Lung microvascular endothelial cell (primary cell): ENCODE measurements around the gene ZEB2. TPM values are rescaled to one million over a fixed set of nuclear protein-coding genes. Genes with fewer than 3 reads are reported as not detected.
A peak's percentile ranks its signal among the peaks of the same experiment; 100 is the strongest.

Experiments
- DNase-seq, 2 donors: peaks; one replicate each; pipeline versions ENCODE4 v3.0.0 to v3.0.0-alpha.2; 2010; ENCODE audit warnings: low read depth in 2 of 2
- total RNA-seq: library from RNA; depleted of rRNA; stranded (reverse); fragments of >200 nt; gene quantifications from 2 replicates; pipeline ENCODE4 v1.2.1, GENCODE V29; 2014

The ZEB2 gene
- total RNA-seq, 1 donor from 2014 or later: 0.60 TPM

DNA sequence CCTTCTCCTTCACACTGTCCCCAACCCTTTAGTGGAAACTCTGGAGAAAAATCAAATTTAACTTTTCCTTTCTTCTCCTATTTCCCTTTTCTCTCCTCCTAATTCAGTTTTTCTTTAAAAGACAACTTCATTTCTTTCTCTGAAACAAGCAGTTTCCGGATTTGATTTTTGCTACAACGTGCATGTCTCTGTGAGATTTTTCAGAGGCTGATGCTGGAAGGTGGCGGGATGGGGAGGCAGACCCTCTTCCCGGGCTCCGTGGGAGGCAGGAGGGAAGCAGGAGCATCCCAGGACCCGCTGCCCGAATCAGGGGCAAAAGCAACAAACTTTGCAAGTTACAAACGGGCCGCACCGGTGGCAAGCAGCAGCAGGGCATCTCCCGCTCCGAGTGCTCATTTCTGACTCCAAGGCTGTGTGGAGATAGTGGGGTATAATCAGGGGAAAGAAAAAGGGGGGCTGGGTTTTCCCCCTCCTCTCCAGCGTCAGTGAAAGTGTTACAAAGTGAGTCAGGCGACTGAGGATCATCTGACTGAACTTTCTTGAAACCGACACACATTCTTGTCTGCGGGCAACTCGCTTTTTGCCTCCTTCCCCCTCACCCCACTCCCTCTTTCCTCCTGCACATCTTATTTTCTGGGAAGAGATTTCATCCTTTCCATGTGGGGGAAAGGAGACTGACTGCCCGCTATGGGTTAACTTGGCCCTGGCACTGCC, 6.4 kb downstream of the ZEB2 start:
- DNase-seq: no peak

DNA sequence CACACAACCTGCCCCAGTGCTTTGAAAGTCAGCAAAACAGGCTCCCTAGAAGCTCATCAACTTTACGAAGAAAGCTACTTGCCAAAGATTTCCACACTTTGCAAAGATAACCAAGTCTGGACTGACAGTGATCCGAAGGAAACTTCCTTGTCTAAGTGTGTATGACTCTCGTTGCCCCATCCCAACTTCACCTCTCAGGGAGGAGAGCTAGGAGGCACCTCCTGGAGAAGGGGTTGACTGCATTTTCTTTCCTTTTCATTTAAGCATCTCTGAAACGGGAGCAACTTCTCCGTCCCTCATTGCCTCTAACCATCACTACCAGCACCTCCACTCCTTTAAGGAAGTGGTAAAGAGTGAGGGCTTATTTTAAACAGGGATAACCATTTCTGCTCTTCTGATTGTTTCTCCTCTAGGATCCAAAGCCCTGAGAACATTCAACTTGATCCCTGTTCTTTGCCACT, 7.0 kb downstream of the ZEB2 start:
- no peak for DNase-seq

DNA sequence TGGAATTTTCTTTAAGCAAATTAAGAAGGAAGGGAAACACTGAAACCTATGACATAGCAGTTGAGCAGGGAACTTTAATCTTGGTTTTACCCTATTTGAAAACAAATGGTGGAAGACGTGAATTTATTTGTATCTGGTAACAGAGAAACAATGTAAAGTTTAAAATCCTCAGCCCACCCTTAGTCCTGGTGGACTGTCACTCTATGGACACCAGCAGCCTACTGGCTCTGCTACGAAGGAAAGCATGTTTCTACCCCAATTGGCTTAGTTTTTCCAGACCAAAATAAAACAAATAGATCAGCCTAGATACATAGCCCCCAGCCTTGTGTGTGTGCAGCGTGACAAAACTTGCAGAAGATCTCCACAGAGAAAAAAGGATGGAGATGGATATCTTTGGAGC, 7.4 kb downstream of the ZEB2 start:
- DNase-seq: no peak

DNA sequence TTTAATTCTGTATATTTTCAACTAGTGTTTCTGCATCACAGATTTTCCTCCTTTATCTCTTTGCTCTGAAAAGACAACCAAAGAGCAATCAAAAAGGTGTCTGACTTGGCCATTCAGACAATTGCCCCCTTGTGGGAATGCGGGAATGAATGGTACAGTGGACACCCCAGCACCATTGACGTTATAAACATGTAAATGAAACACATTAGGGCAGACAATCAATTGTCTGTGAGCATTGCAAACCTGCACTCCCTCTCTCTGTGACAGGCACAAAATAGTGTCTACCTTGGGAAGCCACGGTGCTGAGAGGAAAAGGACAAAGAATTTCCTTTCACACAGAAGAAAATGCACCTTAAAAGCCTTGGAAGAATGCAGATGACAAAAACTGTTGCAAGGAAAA, 8.0 kb downstream of the ZEB2 start:
- DNase-seq: peak in 1 of 2 donors; percentile 23

DNA sequence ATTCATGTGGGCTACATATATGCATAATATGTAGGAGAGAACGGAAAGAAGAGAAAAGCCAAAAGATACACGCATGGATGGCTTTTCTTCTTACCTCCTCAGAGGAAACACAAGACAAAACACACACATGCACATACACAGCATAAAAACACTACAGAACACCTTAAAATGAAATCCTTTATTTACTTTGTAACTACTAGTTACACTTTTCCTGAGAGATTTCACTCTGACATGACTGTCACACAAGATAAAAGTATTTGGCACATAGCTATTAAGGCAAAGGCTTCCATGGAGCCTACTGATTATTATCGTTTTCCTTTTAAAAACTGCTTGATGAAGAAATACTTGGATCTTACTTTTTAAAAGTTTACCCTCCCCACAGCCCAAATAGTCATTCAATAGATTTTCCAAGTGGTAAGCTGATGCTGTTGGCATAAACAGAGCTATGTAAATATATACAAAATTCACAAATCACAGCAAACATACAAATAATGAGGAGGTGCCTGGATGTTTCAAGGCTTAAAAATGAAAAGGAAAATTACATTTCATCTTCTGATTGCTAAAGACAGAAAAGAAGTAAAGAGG, 8.6 kb downstream of the ZEB2 start:
- no peak for DNase-seq

DNA sequence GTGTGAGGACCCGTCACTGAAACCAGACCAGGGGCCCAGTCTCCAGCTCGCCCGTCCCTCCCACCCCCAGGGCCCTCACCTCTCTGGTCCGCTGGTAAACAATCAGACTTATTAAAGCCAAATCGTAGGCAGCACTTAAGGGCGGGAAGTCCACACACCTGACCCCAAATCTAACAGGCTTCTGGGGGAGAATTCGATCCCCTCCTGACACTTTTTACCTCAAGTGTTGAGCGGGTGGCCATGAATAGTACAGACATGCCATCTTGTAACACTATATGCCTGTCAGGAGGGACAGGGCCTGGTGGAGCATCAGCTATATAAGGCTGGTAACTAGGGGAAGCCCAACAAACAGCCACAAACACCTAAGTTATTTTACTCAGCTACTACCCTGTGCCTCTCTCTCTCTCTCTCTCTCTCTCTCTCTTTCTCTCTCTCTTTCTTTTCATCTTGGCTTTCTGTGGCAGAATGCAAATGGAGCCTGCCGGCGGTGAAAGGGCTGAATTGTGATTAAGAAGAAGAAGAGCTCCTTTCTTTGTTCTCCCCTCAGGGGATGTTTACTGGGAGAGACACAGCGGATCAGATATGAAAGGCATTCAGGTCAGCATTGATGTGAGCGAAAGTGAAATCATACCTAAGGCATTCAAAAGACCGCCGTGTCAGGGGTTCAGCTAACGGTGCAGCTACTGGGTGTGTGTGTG, 9.5 kb downstream of the ZEB2 start:
- DNase-seq: no peak

DNA sequence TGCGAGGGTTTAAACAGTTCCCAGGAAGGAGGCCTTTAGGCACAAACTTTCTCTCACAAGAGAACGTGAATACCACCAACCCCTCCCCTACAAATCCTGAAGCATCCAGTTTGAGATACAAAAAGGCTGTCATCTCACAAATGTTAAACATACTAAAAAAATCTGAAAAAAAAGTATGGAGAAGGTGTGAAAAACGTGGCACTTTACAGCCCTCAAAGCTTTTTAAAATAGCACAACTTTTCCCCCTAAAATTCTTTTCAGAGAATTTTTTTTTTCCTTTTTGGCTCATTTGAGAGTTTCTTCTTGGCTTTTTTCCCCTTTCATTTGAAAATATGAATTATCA, 10.1 kb downstream of the ZEB2 start:
- DNase-seq: no peak

DNA sequence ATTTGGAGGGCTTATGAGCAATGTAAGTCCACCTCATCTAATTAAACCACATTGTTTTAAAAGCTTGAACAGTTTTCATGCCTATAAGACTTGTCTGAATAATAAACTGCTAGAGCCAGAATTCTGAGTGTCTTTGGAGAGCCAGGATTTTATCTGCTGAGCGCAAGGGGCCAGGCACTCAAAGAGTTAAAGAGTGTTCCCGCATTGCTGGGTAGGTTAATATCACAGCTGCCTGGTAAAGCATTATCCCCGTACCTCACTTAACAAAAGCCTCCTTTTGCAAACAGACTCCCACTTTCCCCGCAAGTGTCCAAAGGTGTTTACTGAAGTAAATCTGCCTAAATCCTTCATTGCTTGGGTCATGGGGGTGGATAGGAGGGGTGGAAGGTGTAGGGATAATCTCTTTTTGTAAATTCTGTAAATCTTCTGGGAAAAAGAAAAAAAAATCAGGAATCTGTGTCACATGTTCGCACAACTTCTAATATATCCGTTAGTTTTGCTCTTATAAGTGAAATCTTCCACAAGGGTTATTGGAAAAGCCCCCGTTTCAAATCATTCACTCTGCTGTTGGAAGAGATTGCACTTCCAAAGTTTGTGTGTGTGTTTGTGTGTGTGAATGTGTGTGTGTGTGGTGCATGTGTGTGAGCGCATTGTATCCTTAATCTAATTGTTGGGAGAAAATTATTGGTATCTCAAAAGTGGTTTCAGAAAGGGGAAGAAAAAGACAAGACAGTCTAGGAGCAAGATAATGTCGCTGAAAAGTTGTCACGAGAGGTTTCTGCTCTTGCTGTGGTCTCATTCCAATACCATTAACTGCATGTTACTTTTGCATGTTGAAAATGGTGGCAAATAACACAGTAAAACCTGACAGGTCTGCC, 10.7 kb downstream of the ZEB2 start:
- no peak for DNase-seq

DNA sequence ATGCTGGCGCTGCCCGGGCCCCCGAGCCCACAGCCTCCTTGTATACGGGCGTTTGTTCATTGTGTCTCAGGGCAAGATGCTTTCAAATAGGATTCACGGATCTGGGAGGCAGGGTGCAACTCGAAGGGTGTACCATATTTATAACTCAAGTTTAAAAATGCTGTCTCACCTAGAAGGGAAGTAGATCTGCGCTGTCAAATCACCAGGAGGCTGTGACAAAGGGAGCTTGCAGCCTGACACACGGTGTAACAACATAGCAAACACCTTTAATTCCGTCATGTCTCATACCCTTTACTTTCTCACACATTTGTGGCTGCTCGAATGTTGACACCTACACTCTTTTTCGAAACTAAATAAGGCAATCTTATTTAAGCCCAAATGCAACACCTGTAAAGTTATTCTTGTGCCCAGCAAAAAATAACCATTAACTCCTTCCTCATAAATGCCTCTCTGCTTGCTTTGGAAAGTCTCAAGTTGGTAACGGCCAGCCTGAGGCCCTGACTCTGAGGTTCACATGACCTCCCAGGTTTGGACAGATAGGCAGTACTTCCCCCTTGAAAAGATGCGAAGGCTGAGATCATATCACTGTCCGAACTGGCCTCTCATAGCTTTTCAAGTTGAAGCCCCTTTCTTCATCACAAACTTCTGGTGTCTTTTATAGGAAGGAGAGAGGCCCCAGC, 11.6 kb downstream of the ZEB2 start:
- DNase-seq: no peak

DNA sequence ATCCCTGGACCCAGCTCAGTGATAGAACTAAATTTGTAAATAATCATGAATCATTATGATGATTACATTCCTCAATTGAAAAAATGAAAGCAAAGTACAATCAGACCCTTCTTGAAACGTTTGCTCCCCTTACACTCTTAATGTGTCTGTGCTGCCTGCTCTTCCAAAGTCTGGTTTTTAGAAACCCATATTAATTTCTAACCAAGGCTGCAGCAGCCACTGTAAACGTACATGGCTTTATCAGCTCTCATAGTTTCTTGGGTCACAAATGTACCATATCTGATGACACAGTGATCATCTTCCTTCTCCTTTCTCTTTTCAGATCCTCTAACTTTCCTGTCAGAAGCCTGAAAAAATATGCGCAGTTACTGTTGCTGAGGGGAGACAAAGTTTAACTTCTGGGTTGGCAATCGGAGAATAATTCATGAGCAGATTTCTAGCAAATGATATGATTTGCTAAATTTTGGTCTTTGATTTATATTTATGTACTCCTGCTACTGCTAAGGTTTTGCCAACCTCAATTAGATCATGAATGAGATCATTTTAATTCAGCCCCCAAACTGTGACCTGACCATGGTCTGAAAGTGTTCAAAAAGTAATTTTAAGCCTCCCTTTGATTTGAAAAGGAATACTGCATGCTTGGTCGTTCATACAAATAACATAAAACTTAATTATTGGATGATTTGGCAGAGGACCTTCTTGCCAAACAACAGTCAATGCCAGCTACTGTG, 12.3 kb downstream of the ZEB2 start:
- DNase-seq: no peak

DNA sequence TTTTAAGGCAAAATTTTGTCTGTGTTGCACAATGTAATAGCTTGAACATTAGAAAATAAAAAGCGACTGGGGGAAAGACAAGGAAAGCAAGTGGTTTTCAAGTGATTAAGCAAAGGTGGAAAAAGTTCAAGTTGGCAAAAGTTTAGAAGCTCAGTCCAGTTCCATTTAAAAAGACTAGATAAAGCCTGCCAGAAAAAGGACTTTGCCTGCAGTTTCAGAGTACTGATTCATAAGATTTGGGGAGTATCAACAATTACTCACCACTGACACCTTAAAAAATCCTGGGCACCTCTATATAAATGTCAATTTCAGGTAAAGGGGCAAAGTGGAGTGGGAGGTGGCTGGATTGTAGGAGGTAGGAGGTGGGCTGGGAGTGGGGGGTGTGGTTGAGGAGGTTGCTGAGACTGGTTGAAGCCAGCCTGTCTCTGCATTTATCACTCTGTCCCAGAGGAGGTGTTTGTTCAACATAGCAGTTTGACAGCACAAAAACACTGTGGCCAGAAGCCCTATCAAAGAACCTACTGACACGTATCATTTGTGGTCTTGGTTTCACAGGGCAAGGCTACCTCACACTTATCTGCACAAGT, 14.6 kb downstream of the ZEB2 start:
- DNase-seq: no peak

DNA sequence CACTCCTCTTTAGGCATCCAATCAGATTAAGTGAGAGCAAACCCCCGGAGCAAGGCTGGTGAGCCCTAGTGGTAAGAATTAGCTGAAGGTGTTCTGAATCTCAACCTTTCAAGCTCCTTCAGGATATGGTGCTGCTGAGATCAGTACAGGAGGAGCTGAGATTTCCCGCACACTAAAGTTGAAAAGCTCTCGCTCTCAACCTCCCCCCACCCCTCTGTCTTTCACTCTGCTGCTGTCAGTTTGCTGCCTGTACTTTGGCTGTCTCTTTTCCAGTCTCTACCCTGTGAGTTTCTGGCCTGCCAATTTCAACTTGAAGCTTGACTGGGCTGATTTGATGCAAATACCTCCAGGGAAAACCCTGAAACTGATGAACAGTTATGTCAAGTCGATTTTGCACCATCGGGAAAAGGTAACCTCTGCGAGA, 15.7 kb downstream of the ZEB2 start:
- DNase-seq: no peak

DNA sequence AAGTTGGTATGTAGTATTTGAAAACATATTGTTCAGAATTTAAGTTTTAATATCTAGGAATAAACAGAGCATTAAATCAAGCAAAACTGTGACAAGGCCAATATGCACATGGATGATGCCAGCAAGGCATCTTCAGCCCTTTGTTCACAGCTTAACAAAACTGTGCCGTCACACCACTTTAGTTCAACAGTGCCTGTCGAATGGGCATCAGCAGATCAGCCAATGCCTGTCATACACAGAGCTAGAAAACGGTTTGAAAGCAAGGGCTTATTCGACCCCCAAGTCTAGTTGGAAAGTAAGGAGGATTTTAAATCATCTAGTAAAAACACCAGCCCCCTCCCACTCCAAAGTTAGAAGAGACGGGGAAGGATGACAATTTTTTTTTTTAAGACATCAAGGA, 16.7 kb downstream of the ZEB2 start:
- DNase-seq: no peak

DNA sequence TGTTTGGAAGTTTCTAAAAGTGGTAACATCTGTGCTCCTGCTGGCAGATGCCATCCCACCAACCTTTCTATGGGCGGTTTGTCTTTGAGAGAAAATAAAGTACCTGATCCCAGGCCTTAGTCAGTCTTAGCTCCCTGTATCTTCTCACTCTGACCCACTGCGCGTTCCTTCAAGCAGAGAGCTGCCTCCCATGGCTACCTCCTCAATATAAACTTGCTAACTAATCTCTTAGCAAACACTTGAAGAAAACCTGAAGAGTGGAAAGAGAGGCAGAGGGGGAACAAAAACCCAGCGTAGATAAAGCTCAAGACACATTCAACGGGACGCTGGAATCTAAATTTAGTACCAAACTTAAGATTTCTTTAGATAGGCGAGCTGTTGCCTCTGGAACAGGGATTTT, 17.6 kb downstream of the ZEB2 start:
- no peak for DNase-seq

DNA sequence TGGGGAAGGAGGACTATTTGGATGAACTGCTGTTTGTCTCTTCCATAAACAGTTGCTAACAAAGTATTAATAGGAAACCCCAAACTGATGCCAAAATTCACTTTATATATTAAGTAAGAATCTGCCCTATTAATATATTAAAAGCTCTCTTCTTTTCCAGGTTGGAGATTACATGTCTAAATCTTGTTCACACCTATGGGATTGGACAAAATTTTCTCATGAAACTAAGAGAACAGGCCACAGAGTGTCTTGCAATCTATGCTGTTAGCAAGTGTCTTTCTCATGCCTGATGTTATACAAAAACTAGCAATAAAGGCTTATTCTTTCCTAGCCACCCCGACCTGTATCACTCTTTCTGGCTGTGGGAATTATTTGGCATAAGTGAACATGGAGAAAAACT, 18.3 kb downstream of the ZEB2 start:
- no peak for DNase-seq

DNA sequence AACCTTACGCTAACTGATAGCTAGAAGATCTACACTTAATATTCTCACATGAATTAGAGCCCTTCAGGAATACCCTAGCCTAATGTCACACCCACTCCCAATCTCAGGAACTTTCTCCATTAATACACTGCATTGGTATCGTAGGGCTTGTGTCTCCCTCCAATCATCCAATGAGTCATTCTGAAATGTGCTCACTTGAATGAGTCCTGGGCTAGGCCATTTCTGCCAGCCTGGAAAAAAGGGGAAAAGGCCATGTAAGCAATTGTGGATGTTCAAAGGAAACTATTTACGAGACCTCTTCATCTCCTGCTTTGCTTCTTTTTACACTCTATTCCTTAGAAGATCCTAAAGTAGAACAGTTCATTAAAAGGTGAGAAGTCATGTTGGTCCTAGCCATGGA, 18.8 kb downstream of the ZEB2 start:
- DNase-seq: no peak

DNA sequence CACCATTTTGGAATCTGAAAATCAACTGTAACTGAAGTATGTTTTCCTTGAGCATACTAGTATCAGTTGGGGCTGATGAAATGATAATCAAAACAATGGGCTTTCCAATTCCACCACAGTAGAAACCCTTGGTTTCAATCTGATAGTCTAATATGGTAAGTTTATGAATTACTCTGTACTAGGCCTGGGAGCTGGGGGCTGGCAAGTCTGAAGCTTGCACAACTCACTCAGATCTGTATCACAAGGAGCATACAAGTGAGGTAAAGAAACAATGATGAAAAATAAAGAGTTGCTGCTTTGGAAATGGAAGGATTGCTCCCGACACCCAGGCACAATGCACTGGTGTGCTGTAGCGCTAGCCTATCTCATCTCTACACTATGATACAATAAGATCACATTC, 19.4 kb downstream of the ZEB2 start:
- no peak for DNase-seq

DNA sequence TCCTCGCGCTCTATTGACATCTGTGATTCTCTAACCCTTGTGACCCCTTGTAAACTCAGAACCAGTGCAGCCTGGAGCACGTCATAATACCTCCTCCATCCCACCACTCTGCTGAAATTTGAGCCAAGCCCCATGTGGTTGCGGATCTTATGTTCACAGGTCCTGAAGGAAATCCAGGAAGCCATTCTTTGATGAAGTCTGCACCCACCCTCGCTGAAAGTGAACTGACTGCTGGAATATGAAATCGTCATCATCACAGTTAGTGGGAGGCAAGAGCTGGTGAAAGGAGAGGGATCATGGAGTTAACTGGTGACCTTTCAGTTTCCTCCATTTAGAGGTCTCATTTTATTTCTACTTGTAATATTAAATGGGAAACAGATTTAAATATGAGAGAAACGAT, 21.6 kb downstream of the ZEB2 start:
- DNase-seq: no peak

DNA sequence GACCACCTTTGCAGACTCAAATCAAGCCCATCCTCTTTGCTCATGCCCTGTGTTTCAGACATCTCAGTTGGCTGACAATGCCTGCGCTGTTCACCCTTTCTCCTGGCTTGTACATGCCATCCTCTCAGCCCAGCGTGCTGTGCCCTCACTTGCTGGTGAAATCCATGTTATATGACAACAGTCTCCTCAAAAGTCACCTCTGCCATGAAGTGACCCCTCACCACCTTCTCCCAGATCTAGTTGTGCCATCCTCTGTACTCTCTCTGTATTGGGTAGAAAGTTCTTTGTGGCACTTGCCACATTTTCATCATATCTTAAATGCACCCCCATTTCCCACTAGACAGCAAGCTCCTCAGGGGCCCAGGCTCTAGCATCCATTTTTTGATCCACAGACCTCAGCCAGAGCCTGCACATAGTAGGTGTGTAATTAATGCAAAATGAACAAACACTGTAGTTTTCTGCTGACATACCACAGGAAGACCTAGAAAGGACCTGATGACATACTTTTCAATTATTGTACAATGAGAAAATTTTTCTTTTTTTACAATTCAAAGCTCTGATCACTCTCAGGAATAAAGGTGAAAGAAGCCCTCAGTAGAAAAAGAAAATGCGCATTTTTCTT, 22.8 kb downstream of the ZEB2 start:
- no peak for DNase-seq
